Nephron progenitor cell (in vitro differentiated cells): ENCODE results near the gene DLG3.
"Not testable (repeated sequence)": the region's sequence is repeated elsewhere in the genome, so short reads cannot be mapped to it uniquely, and the experiment has no call there.

Source experiments
- DNase-seq: peaks from one replicate; pipeline ENCODE4 v3.0.0; 2021
- H3K27ac Mint-ChIP-seq: 2 replicates; pipeline ENCODE4 v1.8.0; 2021; ENCODE audit warnings: mild to moderate bottlenecking, moderate library complexity, mixed read lengths
- H3K27me3 Mint-ChIP-seq: 2 replicates; pipeline ENCODE4 v1.8.0; 2021; ENCODE audit warnings: mild to moderate bottlenecking, low read depth, mixed read lengths; ENCODE audit not compliant: poor library complexity
- H3K36me3 Mint-ChIP-seq: 2 replicates; pipeline ENCODE4 v1.8.0; 2021; ENCODE audit warnings: low read depth, mixed read lengths
- H3K4me1 Mint-ChIP-seq: 2 replicates; pipeline ENCODE4 v1.8.0; 2021; ENCODE audit warnings: mixed read lengths
- H3K4me3 Mint-ChIP-seq: 2 replicates; pipeline ENCODE4 v1.8.0; 2021; ENCODE audit warnings: mild to moderate bottlenecking, moderate library complexity, mixed read lengths
- H3K9me3 Mint-ChIP-seq: 2 replicates; pipeline ENCODE4 v1.8.0; 2021; ENCODE audit warnings: mild to moderate bottlenecking, moderate library complexity, mixed read lengths
- TF ChIP-seq, protein P1 (sequence below): fragments of 200-600 bp; sonication (generic); IDR thresholded peaks from 2 replicates; pipeline ENCODE4 v1.5.0; 2021; ENCODE audit warnings: antibody characterized with exemption

Gene DLG3

DNA sequence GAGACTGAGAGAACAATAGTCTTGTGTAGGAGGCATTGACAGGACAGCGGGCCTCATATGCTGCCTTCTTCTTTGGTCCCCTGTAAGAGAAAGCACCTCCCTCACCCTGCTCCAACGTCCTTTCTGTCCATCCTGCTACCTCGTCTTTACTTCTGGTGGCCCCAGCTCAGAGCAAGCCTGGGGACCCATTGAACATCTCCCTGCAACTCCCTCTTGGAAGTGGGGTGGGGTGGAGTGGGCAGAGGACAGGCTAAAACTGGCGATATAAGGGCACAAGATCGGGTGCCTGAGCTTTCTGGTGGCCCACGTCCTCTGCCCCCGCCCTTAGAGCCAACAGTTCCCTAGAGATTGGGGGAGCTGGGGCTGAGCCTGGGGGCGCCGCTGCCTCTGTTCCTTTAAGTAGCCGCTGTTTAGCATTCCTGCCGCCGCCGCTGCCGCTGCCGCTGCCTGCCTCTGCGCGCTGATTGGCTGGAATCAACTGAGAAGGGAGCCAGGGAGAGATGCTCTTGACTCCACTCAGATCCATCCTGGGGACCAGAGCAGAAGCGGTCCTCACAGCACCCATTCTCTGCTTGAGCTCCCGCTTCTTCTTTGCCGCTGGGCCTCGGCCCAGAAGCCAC lies at the start of gene DLG3:
DLG3 (plus strand) TSS at position 510 of the 620 bp plus-strand sequence. CDS start 367 bp downstream, outside the sequence.
- Mint-ChIP-seq H3K4me3 (no peak within 1 kb of the TSS), H3K4me1 (no peaks in the 10 kb centered on the region), H3K27ac (no peak within 1 kb of the TSS), H3K36me3 (no peaks in the 10 kb centered on the region), H3K27me3 (peaks cover 82% of the 10 kb centered on the region), H3K9me3 (peaks cover 52% of the 10 kb centered on the region)
- peak; percentile 67 for DNase-seq
- TF ChIP-seq, protein P1, sequence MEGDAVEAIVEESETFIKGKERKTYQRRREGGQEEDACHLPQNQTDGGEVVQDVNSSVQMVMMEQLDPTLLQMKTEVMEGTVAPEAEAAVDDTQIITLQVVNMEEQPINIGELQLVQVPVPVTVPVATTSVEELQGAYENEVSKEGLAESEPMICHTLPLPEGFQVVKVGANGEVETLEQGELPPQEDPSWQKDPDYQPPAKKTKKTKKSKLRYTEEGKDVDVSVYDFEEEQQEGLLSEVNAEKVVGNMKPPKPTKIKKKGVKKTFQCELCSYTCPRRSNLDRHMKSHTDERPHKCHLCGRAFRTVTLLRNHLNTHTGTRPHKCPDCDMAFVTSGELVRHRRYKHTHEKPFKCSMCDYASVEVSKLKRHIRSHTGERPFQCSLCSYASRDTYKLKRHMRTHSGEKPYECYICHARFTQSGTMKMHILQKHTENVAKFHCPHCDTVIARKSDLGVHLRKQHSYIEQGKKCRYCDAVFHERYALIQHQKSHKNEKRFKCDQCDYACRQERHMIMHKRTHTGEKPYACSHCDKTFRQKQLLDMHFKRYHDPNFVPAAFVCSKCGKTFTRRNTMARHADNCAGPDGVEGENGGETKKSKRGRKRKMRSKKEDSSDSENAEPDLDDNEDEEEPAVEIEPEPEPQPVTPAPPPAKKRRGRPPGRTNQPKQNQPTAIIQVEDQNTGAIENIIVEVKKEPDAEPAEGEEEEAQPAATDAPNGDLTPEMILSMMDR: no peak

DNA sequence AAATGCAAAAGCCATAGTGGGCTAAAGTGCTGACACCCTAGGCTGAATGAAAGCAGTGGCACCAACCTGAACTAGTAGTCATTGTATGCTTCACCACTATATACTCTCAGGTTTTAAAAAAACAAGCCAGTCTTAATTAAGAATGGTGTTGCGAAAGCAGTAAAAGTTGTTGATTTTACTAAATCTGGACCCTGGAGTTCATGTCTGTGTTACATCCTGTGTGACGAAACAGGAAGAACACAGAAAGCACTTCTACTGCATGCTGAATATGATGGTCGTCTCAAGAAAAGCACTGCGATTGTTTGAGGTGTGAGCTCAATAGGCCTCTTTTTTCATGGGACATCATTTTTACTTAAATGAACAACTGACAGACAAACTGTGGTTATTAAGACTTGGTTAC lies 45.7 kb upstream of the DLG3 start:
- DNase-seq: no peak
- TF ChIP-seq, protein P1: no peak
- Mint-ChIP-seq H3K4me1 (no peaks in the 10 kb centered on the region), H3K4me3 (no peak overlapping the region), H3K9me3 (peaks cover 32% of the 10 kb centered on the region), H3K27me3 (no peaks in the 10 kb centered on the region), H3K36me3 (peaks cover 43% of the 10 kb centered on the region), H3K27ac (no peak overlapping the region)

DNA sequence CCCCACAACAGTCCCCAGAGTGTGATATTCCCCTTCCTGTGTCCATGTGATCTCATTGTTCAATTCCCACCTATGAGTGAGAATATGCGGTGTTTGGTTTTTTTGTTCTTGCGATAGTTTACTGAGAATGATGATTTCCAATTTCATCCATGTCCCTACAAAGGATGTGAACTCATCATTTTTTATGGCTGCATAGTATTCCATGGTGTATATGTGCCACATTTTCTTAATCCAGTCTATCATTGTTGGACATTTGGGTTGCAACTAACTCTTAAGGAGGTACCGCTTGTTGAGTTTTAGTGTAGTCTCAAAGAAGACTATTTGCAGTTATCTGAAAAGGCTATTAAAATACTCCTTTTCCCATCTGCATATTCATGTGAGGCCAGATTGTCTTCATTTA lies 44.5 kb upstream of the DLG3 start:
- Mint-ChIP-seq H3K9me3 (peaks cover 24% of the 10 kb centered on the region), H3K36me3 (peaks cover 35% of the 10 kb centered on the region)
- not testable (repeated sequence) for H3K27me3 Mint-ChIP-seq, H3K4me1 Mint-ChIP-seq, DNase-seq, H3K4me3 Mint-ChIP-seq, H3K27ac Mint-ChIP-seq

DNA sequence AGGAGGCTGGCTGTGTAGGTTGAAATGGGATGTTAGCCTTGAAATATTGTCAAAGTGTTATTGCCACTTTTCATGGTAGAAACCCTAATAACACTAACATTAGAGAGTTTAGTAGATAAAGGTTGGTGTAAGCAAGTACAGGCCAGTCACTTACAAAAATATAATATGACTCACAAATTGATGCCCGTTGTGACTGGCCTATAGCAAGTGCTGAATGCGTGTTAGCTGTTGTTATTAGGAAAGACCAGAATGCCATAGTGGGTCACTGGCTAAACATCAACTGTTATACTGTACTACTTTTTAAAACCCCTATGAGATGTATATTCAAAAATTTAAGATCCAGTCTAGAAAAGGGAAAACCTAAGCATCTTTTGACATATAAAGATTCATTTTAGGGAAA lies 41.9 kb upstream of the DLG3 start:
- Mint-ChIP-seq H3K4me3 (no peak overlapping the region), H3K4me1 (no peaks in the 10 kb centered on the region), H3K36me3 (peaks cover 19% of the 10 kb centered on the region), H3K9me3 (peaks cover 16% of the 10 kb centered on the region), H3K27ac (no peak overlapping the region), H3K27me3 (no peaks in the 10 kb centered on the region)
- TF ChIP-seq, protein P1: no peak
- no peak for DNase-seq

DNA sequence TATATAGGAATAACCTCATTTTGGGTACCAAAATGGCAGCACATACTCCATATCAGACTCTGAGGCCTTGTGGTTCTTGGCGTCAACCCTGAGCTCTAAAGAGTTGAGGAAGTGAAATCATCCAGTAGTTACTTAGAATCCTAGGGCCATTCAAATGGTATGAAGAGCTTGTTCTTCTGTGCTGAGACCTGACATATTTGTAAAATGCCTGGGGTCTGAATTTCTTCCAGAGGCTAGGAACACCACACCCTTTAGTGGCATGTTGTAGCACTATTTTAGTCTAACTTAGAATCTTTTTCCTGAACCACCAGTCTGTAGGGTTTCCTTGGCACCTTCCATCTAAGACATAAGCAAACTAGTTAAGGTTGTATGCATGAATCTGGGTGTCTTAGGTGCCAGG lies 39.6 kb upstream of the DLG3 start:
- Mint-ChIP-seq H3K27me3 (no peaks in the 10 kb centered on the region), H3K36me3 (peaks cover 14% of the 10 kb centered on the region), H3K9me3 (peaks cover 19% of the 10 kb centered on the region), H3K27ac (no peak overlapping the region), H3K4me3 (no peak overlapping the region), H3K4me1 (no peaks in the 10 kb centered on the region)
- no peak for DNase-seq
- TF ChIP-seq, protein P1: no peak

DNA sequence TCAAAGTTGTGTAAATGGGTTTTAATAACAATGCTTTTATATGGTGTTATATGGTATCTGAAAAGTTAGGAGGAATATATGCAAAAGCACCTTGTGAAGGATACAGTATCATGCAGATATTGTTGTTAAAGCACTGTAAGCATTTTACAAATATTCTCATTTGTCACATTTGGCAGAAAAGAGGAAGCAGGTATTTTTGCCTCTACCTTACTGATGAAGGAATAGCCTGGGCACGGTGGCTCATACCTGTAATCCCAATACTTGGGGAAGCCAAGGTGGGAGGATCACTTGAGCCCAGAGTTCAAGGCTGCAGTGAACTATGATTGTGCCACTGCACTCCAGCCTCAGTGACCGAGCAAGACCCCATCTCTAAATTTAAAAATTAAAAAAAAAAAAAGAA lies 33.7 kb upstream of the DLG3 start:
- TF ChIP-seq, protein P1: no peak
- DNase-seq: no peak
- Mint-ChIP-seq H3K36me3 (peaks cover 5% of the 10 kb centered on the region), H3K4me3 (no peak overlapping the region), H3K27me3 (no peaks in the 10 kb centered on the region), H3K9me3 (peaks cover 12% of the 10 kb centered on the region), H3K4me1 (no peaks in the 10 kb centered on the region), H3K27ac (no peak overlapping the region)
